SJCRH30 (cell line): Measurements from ENCODE around the gene CTSE. TPM values are rescaled to one million over a fixed set of nuclear protein-coding genes. Genes with fewer than 3 reads are reported as not detected.

Source experiments
- DNase-seq, 2 experiments: peaks; one replicate each; pipeline ENCODE4 v3.0.0-alpha.2; 2015 to 2020
- H3K27ac ChIP-seq: fragments of 250-450 bp; sonication (Bioruptor Pico); 2 replicates; pipeline ENCODE4 v1.5.1; 2020; ENCODE audit warnings: mild to moderate bottlenecking, moderate library complexity
- H3K27me3 ChIP-seq: fragments of 250-450 bp; sonication (Bioruptor Pico); 2 replicates; pipeline ENCODE4 v1.5.1; 2020; ENCODE audit warnings: mild to moderate bottlenecking, moderate library complexity
- H3K36me3 ChIP-seq: fragments of 250-450 bp; sonication (Bioruptor Pico); 2 replicates; pipeline ENCODE4 v1.5.1; 2020; ENCODE audit warnings: mild to moderate bottlenecking, moderate library complexity
- H3K4me1 ChIP-seq: fragments of 250-450 bp; sonication (Bioruptor Pico); 2 replicates; pipeline ENCODE4 v1.5.1; 2020; ENCODE audit warnings: mild to moderate bottlenecking, moderate library complexity
- H3K4me3 ChIP-seq: fragments of 250-450 bp; sonication (Bioruptor Pico); 2 replicates; pipeline ENCODE4 v1.5.1; 2020; ENCODE audit warnings: mild to moderate bottlenecking, moderate library complexity
- H3K9me3 ChIP-seq: fragments of 250-450 bp; sonication (Bioruptor Pico); replicated peaks from 2 replicates; pipeline ENCODE4 v1.5.1; 2020; ENCODE audit warnings: mild to moderate bottlenecking, moderate library complexity
- total RNA-seq: library from RNA; depleted of rRNA; stranded (reverse); fragments of >200 nt; shearing (Covaris generic); gene quantifications from 2 replicates; pipeline ENCODE4 v1.2.3, GENCODE V29; 2014; rRNA removed

CTSE gene
- total RNA-seq, 1 experiment from 2014 or later, result not detected

DNA sequence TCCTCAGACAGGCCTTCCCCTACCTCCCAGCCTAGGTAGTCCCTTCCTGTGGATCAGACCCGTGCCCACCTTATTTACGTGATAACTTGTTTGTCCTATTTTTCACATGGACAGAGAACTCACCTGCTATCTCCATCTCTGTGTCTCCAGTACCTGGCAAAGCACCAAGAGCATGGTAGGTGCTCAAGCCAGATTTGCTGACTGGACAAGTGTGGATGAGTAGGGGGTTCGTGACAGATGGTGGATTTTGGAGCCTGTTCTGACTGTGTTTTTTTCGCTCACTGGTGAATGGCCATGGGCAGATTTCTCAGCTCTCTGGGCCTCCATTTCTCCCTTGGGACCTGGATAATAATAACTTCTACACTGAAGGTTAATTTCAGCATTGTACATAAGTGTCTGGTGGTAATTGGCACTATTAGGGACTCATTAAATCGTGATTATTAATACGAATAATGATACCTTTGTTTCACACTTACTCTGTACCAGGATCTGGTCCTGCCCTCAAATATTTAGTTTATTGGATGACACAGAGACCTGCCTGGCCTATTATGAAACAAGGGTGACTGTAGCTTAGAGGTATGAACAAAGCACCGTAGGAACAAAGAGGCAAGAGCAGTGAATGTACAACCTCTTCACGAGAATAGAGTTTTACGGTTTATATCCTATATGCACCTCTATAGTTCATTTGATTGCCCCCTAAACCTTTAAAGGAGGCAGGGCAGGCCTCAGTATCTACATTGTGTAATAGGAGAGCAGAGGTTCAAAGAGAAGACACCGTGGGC is 56.0 kb downstream of the CTSE start:
- no peak for DNase-seq
- Histone ChIP-seq H3K4me3 (no peak overlapping the region), H3K27me3 (no peaks in the 10 kb centered on the region), H3K4me1 (no peaks in the 10 kb centered on the region), H3K9me3 (no peaks in the 10 kb centered on the region), H3K36me3 (no peaks in the 10 kb centered on the region), H3K27ac (no peak overlapping the region)

DNA sequence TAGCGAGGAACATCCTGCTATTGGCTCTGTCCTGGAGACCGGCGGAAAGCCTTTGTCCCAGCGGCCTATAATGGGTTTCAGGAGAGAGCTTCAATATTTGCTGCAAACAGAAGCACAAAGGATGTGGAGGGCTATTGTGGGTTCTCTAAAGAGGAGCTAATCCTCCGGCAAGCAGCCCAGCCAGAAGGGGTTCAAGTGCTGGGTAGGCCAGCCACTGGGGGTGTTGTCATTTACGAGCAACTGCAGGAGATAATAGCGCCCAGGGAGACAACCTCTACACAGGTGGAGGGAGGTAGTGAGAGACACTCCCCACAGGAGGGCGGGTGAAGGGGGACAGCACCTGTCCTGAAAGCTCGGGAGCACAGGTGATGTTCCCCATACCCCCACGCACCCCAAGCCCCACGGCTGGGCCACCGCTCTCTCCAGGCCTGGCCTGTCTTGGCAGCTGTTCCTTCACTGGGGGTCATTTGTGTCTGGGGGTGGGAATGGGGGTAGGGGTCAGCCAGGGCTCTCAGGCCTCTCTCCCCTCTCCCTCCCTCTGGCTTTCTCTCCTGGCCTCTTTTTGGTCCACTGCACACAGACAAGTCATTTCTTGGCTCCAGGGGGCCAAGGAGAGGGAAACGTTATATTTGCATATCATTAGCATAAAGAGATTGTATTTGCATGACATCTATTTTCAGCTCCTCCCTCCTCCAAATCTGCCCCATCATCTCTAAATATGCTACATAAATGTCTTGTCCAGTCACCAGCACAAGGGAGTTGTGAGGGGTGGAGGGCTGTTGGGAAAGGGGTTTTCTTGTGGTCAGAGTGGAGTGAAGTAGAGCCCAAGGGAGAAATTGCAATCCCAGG is 58.4 kb downstream of the CTSE start:
- Histone ChIP-seq H3K9me3 (no peaks in the 10 kb centered on the region), H3K27me3 (0 out of 2 replicates have a peak, but pooled peaks cover 5% of the 10 kb centered on the region), H3K4me3 (no peak overlapping the region), H3K4me1 (peaks cover 8% of the 10 kb centered on the region; the same call in 1 of the 2 replicates), H3K36me3 (no peaks in the 10 kb centered on the region), H3K27ac (no peak overlapping the region)
- no peak for DNase-seq

DNA sequence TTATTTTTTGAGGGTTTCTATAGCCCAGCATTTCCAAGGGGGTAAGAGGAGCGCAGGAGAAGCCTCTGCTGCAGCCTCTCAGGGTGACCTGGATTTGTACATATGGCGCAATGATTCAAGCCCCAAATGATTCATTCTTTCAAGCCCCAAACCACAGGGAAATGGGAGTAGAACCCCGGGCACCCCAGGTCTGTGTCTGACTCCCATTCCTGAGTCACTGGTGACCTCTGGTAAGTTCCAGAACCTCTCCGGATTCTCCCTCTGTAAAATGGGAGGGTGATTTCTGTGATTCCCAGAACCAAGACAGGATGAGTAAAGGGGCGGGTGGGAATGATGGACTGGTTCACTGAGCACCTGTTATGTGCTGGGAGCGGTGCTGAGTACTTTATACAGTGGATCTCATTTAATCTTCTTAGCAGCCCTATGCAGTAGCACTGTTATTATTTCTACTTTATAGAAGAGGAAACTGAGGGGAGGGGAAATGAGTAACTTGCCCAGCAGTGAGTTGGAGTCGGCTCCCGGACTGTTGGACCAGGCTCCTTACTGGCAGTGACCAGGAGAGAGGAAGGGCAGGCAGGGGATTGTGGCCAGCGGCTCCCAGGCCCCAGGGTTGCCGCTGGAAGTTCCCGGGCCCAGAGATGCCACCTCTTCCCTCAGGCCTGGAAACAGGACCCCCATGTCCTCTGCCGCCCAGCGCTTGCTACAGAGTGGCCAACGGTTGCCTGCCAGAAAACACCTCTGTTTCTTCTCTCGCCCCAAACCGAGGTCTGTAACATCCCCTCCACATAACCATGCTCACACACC is 60.1 kb downstream of the CTSE start:
- Histone ChIP-seq H3K27ac (no peak overlapping the region), H3K36me3 (no peaks in the 10 kb centered on the region), H3K27me3 (0 out of 2 replicates have a peak, but pooled peaks cover 5% of the 10 kb centered on the region), H3K4me1 (peaks cover 8% of the 10 kb centered on the region; the same call in 1 of the 2 replicates), H3K9me3 (no peaks in the 10 kb centered on the region), H3K4me3 (no peak overlapping the region)
- no peak for DNase-seq

- no peak for DNase-seq
- Histone ChIP-seq H3K4me3 (no peak overlapping the region), H3K27ac (no peak overlapping the region), H3K36me3 (no peaks in the 10 kb centered on the region), H3K9me3 (no peaks in the 10 kb centered on the region), H3K27me3 (0 out of 2 replicates have a peak, but pooled peaks cover 5% of the 10 kb centered on the region), H3K4me1 (peaks cover 8% of the 10 kb centered on the region; the same call in 1 of the 2 replicates)
These were observed 60.9 kb downstream of the CTSE start for GRCh38 chr1:205962821-205963221.

DNA sequence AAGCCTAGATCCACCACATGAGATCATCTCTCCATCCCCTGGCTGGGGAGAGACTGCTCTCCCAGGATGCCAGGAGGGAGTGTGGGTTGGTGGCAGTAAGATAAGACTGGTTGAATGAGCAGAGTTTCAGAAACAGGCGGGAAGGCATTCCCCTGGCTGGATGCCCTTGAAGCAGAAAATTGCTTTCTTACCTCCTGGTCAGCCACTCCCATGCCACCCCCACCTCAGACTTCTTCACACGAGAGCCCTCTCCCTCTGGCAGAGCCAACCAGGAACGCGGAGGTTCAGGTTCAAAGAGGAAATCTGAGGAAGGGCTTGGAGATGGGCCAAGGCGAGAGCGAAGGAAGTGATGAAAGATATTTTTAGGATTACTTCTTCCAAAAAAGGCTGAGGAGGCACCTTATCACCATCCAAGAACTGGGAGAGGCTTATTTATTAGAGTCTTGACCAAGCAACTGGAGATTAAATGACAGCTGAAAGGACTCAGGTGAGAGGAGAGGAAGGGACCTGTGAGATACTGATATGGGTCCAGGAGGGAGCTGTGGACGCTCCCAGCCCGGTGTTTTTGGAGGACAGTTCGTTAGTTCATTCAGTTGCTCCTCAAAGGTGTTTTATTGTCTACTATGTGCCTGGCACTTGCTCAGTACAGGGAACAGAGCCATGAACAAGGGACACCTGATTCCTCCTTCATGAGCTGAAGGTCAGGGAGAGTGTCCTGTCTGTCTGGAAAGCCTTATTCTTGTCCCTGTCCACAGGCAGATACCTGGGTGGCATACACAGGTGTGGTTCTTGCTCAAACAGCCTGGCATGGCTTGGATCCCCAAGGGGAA is 61.5 kb downstream of the CTSE start:
- DNase-seq, result no peak
- Histone ChIP-seq H3K27ac (no peak overlapping the region), H3K36me3 (no peaks in the 10 kb centered on the region), H3K27me3 (0 out of 2 replicates have a peak, but pooled peaks cover 5% of the 10 kb centered on the region), H3K4me1 (peaks cover 8% of the 10 kb centered on the region; the same call in 1 of the 2 replicates), H3K9me3 (no peaks in the 10 kb centered on the region), H3K4me3 (no peak overlapping the region)

DNA sequence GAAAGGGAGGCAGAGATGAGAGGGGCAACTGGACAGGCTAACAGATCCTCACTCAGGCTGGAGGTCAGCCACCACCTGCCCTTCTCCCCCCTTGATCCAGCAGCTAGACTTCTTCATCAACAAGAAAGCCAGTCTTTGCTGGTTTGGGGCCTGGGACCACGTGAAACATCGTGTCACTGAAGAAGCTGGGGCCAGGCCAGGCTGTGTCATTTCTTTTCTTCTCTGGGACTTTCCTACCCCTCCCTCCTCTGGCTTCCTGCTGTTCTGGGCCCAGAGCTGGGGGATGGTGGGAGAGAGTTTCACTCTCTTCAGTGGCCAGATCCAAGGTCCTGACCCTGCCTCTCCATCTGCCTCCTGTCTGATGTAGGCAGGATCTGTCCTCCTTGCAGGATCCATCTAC is 62.3 kb downstream of the CTSE start:
- H3K4me3 ChIP-seq, result no peak overlapping the region
- no peaks in the 10 kb centered on the region for H3K9me3 ChIP-seq
- peaks cover 5% of the 10 kb centered on the region; the same call in 1 of the 2 replicates for H3K27me3 ChIP-seq
- DNase-seq, result no peak
- peaks cover 8% of the 10 kb centered on the region; the same call in 1 of the 2 replicates for H3K4me1 ChIP-seq
- H3K27ac ChIP-seq, result no peak overlapping the region
- no peaks in the 10 kb centered on the region for H3K36me3 ChIP-seq

- Histone ChIP-seq H3K27me3 (peaks cover 5% of the 10 kb centered on the region; the same call in 1 of the 2 replicates), H3K27ac (no peak overlapping the region), H3K36me3 (no peaks in the 10 kb centered on the region), H3K4me3 (no peak overlapping the region), H3K4me1 (peaks cover 8% of the 10 kb centered on the region; the same call in 1 of the 2 replicates), H3K9me3 (no peaks in the 10 kb centered on the region)
- DNase-seq, result no peak
These were observed 63.9 kb downstream of the CTSE start for GRCh38 chr1:205959789-205960188.

Other genes with a start within 250 kb of the CTSE start
- gene RAB29, start 248.4 kb downstream of the CTSE start, total RNA-seq, result 18.6 and 20.9 TPM in 2 replicates
- gene SLC41A1, start 210.7 kb downstream of the CTSE start, total RNA-seq, result 33.2 and 36.2 TPM in 2 replicates
- gene PM20D1, start 173.8 kb downstream of the CTSE start, total RNA-seq, result 0.04 TPM in 1 of 2 replicates, not detected in the other
- gene SLC26A9, start 80.4 kb downstream of the CTSE start, total RNA-seq, result 0.05 and 0.30 TPM in 2 replicates
- not detected in 2 replicates for gene RAB7B, start 20.5 kb downstream of the CTSE start, total RNA-seq
- gene RHEX, start 29.3 kb upstream of the CTSE start, total RNA-seq, result not detected in 2 replicates
- 0.04 and 0.05 TPM in 2 replicates for gene AVPR1B, start 93.5 kb upstream of the CTSE start, total RNA-seq
- 17.9 and 18.4 TPM in 2 replicates for gene FAM72A, start 178.9 kb upstream of the CTSE start, total RNA-seq
- gene SRGAP2, start 179.6 kb upstream of the CTSE start, total RNA-seq, result 60.7 and 67.7 TPM in 2 replicates